Tracheal epithelial cell (primary cell): ENCODE measurements around the gene MORN5. TPM values are rescaled to one million over a fixed set of nuclear protein-coding genes. Genes with fewer than 3 reads are reported as not detected.

Experiments used
- total RNA-seq: library from RNA; depleted of rRNA; stranded (reverse); fragments of >200 nt; gene quantifications from 2 replicates; pipeline ENCODE4 v1.2.1, GENCODE V29; 2014

Gene MORN5
- total RNA-seq = not detected in 2 replicates

GRCh38 chr9:122159026-122159924 is at the start of gene MORN5, which contains the start of gene NDUFA8:
MORN5 (plus strand) TSS chr9:122159908; CDS start chr9:122159973, 65 bp downstream.
NDUFA8 (minus strand) TSS chr9:122159779; CDS start chr9:122159677, 102 bp downstream.

DNA sequence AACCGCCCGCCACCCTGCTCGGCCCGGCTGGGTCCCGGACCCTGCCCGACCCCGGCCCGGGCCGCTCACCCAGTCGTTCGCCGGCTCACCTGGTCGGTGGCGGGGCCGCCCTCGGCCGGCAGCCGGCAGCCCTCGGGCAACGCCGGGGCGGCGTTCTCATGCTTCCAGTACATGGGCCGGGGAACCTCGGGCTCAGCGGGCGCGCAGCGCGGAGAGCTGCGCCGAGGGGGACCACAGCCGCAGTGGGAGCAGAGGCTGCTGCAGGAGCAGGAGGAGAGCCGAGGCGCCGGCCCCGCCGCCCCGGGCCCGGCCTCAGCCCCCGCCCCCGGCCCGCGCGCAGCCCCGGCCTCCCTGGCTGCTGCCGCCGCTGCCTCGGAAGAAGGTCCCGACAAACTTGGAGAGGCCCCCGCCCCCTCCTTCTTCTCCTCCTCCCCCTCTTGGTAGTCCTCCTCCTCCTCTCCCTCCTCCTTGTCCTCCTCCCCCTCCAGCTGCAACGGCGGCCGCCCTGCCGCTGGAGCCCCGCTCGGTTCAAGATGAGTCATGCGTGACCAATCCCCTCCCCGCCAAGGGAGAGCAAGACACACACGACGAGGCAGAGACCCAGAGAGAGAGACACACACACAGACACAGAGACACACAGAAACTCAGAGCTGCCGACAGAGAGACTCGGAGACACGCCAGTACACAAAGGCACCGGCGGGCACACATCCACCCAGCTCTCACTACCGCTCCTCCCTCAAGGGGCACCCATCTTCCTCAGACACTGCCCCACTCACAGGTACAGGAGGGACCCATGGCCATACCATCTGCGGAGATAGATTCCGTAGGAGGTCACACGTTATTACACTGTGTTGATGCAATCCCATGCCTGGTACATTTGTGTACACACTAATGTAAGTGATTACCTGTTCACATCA is 69.1 kb downstream of the MORN5 start, which contains the start of gene LHX6:
TSS of gene LHX6 (minus strand) at position 390 of the 917 bp plus-strand sequence. CDS start at position 173, 217 bp downstream.

Other genes with a start within 250 kb of the MORN5 start
- gene TTLL11, start 66.6 kb upstream of the MORN5 start, total RNA-seq = 1.9 and 3.0 TPM in 2 replicates
- gene NDUFA8, start 129 bp upstream of the MORN5 start, total RNA-seq = 25.8 and 27.1 TPM in 2 replicates
- gene LHX6, start 69.0 kb downstream of the MORN5 start, total RNA-seq = under 0.01 TPM in 1 of 2 replicates, not detected in the other
- 8.0 and 8.5 TPM in 2 replicates for gene RBM18, start 104.9 kb downstream of the MORN5 start, total RNA-seq
- 48.0 and 61.0 TPM in 2 replicates for gene MRRF, start 105.0 kb downstream of the MORN5 start, total RNA-seq
- gene PTGS1, start 211.1 kb downstream of the MORN5 start, total RNA-seq = 1.9 TPM in 2 replicates